ENCODE measurements around the gene GREB1.

DNA sequence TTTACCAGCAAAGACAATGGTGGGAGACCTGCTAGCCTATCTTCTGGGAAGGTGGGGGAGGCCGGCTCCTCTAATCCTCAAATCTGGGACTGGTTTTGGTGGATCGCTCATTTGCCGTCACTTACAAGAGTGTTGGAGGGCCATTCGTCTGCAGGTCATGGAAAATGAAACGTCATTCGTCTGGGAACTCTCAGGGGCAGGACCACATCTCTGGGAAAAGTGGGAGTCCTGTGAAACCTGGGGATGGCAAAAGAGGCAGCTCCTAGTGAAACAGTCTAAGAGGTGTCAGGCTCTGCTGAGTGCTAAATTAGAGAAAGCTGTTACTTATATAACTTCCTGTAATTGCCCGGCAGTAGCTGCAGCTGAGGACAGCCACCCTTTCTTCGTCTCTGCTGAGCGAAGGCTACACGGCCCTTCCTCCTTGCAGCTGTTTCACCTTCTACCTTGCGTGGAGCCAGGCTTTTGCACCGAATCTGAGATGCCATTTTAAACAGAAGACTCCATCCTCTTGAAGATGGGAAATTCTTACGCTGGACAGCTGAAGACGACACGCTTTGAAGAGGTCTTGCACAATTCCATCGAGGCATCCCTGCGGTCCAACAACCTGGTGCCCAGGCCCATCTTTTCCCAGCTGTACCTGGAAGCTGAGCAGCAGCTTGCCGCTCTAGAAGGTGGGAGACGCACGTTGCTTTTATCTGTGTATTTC, 22.4 kb downstream of the GREB1 start:
- TF ChIP-seq, protein P1, sequence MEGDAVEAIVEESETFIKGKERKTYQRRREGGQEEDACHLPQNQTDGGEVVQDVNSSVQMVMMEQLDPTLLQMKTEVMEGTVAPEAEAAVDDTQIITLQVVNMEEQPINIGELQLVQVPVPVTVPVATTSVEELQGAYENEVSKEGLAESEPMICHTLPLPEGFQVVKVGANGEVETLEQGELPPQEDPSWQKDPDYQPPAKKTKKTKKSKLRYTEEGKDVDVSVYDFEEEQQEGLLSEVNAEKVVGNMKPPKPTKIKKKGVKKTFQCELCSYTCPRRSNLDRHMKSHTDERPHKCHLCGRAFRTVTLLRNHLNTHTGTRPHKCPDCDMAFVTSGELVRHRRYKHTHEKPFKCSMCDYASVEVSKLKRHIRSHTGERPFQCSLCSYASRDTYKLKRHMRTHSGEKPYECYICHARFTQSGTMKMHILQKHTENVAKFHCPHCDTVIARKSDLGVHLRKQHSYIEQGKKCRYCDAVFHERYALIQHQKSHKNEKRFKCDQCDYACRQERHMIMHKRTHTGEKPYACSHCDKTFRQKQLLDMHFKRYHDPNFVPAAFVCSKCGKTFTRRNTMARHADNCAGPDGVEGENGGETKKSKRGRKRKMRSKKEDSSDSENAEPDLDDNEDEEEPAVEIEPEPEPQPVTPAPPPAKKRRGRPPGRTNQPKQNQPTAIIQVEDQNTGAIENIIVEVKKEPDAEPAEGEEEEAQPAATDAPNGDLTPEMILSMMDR (IDR thresholded peaks at IDR 0.05; ENCODE audit: low read depth, low read length) = no peak
- no peak for TF ChIP-seq EZH2phosphoT487 (IDR thresholded peaks at IDR 0.05; ENCODE audit: low read depth)

Measured in OCI-LY3 (cell line).